Measurements from ENCODE around the gene TBC1D22B. TPM values are rescaled to one million over a fixed set of nuclear protein-coding genes. Genes with fewer than 3 reads are reported as not detected.
"Not testable (repeated sequence)": the region's sequence is repeated elsewhere in the genome, so short reads cannot be mapped to it uniquely, and the experiment has no call there.

TBC1D22B gene
- total RNA-seq, 2 donors from 2014 or later, result 11.2 to 11.9 TPM

DNA sequence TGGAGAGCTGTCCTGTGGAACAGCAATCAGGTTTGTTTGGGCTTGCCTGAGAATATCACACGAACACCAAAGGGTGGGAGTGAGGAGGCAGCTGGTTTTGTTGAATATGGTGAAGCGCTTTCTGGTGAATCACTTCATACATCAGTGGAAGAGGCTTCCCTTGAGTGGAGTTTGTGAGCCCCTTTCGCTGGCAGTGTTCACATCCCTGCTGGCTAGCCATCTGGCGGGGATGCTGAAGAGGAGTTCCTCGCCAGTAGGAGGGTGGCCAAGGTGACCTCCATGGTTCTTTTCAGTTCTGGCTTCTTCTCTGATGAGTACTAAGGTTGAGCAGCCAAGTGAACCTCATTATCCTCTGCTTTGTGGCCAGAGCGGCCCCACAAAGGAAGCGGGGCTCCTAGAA is 58.5 kb downstream of the TBC1D22B start:
- H3K27me3 Mint-ChIP-seq, result no peaks in the 10 kb centered on the region
- no peak overlapping the region for H3K4me3 Mint-ChIP-seq
- H3K36me3 Mint-ChIP-seq (ENCODE audit: low read depth), result peaks cover 6% of the 10 kb centered on the region
- no peak overlapping the region for H3K27ac Mint-ChIP-seq
- no peaks in the 10 kb centered on the region for H3K9me3 ChIP-seq (ENCODE audit: control insufficient read depth, low read length, poor library complexity, severe bottlenecking)
- ATAC-seq (no peak), DNase-seq (no peak)
- H3K4me1 Mint-ChIP-seq, result peaks cover 7% of the 10 kb centered on the region

DNA sequence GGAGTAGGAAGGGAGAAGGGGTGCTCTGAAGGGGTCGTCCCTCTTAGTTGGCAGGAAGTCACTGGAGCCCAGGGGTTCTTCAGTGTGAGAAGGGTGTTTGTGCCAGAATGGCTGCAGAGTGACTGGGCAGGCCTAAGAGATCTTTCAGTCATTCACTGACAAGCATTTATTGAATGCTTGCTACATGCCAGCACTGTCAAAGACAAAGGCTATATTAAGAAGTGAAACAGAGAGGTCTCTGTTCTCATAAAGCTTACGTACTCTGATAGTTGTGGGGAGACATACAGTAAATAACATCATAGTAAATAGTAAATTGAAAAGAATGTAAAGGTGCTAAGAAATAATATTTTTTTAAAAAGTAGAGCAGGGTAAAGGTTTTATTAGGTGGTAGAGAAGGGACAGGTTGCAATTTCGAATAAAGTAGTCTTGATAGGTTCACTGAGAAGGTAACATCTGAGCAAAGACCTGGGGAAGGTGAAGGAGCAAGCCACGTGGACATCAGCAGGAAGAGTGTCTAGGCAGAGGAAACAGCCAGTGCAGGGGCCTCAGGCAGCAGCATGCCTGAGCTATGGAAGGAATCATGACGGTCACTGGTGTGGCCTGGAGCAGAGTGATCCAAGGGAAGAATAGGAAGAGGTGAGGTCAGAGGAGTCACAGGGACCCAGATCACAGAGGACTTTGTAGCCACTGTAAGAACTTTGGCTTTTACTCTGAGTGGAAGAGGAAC is 59.9 kb downstream of the TBC1D22B start:
- Mint-ChIP-seq H3K27ac (no peak overlapping the region), H3K4me3 (no peak overlapping the region), H3K4me1 (peaks cover 7% of the 10 kb centered on the region), H3K36me3 (ENCODE audit: low read depth) (peaks cover 6% of the 10 kb centered on the region), H3K27me3 (no peaks in the 10 kb centered on the region)
- H3K9me3 ChIP-seq (ENCODE audit: control insufficient read depth, low read length, poor library complexity, severe bottlenecking), result no peaks in the 10 kb centered on the region
- DNase-seq, result no peak
- ATAC-seq, result no peak

DNA sequence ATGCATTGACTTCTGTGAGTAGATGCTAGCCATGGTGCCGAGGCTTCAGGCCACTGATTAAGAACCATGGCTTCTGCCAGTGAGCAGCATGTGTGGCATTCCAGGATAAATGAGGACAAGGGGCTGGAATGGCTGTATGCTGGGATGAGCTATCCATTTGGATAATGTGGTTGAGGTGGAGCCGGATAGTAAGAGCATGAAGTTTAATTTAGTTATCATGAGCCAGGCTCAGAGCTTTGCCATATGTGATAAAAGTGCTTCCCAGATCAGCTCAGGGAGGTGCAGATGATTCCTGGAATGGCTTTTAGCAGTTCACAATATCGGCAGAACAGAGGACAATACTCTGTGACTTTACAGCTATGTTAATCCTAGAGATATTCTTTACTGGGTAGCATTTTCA is 61.6 kb downstream of the TBC1D22B start:
- H3K4me1 Mint-ChIP-seq, result peaks cover 5% of the 10 kb centered on the region

DNA sequence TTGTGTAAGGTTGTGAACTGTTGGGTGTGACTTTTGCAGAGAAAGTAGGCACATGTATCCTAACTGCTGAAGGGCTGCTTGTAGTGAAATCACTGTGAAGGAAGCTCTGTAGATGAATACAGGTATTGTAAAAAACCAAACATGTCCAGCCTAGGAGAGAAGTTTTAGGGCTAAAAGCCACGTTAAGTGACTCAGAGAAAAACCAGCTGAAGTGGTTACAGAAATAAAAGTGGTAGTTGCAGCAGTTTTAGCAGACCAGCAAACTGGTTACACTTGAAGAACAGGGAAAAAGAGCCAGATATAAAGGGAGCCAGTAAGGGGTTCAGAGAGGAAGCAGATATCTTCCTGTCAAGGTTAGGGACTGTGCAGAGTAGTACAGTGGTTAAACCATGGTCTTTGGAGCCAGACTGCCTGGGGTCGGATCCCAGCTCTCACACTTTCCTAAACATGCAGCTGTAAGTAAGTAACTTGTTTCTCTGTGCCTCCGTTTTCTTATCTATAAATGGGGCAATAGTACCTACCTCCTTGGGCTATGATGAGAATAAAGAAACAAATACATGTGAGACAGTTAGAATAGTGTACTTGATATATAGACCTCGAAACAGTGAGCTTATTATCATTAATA is 62.4 kb downstream of the TBC1D22B start:
- no peaks in the 10 kb centered on the region for H3K9me3 ChIP-seq (ENCODE audit: control insufficient read depth, low read length, poor library complexity, severe bottlenecking)
- no peak overlapping the region for H3K4me3 Mint-ChIP-seq
- H3K27me3 Mint-ChIP-seq, result no peaks in the 10 kb centered on the region
- ATAC-seq (no peak), DNase-seq (no peak)
- peaks cover 2% of the 10 kb centered on the region for H3K4me1 Mint-ChIP-seq
- no peak overlapping the region for H3K27ac Mint-ChIP-seq
- no peaks in the 10 kb centered on the region for H3K36me3 Mint-ChIP-seq (ENCODE audit: low read depth)

More for the DNA sequence above, 61.6 kb downstream of the TBC1D22B start:
- H3K27me3 Mint-ChIP-seq, result no peaks in the 10 kb centered on the region
- H3K36me3 Mint-ChIP-seq (ENCODE audit: low read depth), result peaks cover 4% of the 10 kb centered on the region
- no peak overlapping the region for H3K27ac Mint-ChIP-seq
- no peak overlapping the region for H3K4me3 Mint-ChIP-seq
- no peaks in the 10 kb centered on the region for H3K9me3 ChIP-seq (ENCODE audit: control insufficient read depth, low read length, poor library complexity, severe bottlenecking)
- DNase-seq (no peak), ATAC-seq (no peak)

DNA sequence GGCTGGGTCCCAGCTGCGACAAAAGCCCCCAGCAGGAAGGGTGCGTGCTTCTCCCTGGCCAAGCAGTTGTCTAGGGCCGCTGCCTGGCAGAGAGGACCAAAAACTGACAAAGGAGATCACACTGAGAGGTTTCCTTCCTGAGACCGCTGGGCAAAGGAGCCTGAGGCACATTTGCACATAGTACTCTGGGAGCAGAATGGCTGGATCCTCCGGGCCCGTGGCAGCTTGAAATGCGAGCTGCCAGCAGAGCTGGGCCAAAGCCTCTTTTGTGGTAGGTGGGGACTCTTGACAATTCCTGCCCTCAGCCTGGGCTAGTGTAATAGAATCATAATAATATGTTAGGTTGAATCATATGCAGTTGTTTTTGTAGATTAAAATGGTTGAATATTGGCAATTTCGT is 63.1 kb downstream of the TBC1D22B start:
- DNase-seq (no peak), ATAC-seq (no peak)
- Mint-ChIP-seq H3K27me3 (no peaks in the 10 kb centered on the region), H3K4me3 (no peak overlapping the region), H3K4me1 (peaks cover 6% of the 10 kb centered on the region), H3K36me3 (ENCODE audit: low read depth) (no peaks in the 10 kb centered on the region), H3K27ac (no peak overlapping the region)
- no peaks in the 10 kb centered on the region for H3K9me3 ChIP-seq (ENCODE audit: control insufficient read depth, low read length, poor library complexity, severe bottlenecking)

DNA sequence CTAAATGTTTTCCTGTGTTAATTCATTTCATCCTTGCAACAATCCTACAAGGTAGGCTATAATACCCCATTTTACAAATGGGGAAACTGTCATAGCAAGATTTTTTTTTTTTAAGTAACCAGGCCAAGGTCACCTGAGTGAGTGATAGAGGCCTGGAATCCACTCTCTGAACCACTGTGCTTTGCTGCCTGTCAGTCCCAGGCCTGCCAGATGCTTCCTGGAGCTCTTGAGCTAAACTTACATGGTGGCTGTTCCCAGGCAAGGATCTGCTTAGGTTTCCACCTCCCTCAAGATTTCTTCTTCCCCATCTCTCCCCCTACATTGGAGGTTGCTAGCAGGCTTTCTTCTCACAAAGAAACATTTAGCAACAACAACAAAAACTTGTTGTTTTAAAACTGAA is 63.5 kb downstream of the TBC1D22B start:
- peaks cover 8% of the 10 kb centered on the region for H3K4me1 Mint-ChIP-seq
- no peaks in the 10 kb centered on the region for H3K9me3 ChIP-seq (ENCODE audit: control insufficient read depth, low read length, poor library complexity, severe bottlenecking)
- peak overlapping the region; percentile 59 for H3K27ac Mint-ChIP-seq
- DNase-seq (no peak), ATAC-seq (no peak)
- no peak overlapping the region for H3K4me3 Mint-ChIP-seq
- no peaks in the 10 kb centered on the region for H3K36me3 Mint-ChIP-seq (ENCODE audit: low read depth)
- H3K27me3 Mint-ChIP-seq, result no peaks in the 10 kb centered on the region

DNA sequence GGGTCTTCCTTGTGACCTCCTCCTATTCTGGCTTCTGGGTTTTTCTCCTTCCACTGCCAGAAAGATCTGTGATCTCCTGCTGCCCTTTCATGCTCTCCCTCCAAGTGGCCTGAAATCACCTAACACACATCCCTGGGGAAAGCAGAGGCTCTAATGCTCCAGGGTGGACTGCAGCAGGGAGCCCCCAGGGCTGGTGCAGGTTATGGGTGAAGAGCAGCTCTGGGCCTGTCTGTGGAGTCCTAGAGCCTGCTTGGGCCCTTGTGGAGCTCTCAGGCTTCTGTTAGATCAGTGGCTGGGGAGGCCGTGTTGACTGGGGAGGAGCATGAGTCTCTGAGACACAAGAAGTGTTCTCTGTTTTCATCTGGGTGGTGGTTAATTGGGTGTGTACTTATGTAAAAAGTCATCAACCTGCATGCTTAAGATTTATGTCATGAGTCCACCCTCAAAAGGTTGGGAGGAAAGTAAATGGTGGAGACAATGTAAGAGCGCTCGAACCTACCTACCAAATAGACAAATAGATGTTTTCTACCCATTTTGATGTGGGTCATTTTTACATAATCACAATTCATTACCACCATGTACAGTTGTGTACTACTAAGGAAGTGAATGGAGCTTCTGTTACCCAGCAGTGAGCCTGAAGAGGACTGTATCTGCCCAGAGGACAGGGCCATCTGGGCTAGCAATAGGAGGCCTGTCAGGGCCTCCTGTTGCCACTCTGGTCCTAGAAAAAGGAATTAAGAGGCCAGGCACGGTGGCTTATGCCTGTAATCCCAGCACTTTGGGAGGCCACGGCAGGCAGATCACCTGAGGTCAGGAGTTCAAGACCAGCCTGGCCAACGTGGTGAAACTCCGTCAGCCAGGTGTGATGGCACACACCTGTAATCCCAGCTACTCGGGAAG is 64.2 kb downstream of the TBC1D22B start:
- no peak for DNase-seq
- ATAC-seq, result no peak
- Mint-ChIP-seq H3K36me3 (ENCODE audit: low read depth) (no peaks in the 10 kb centered on the region), H3K27me3 (no peaks in the 10 kb centered on the region), H3K4me1 (peaks cover 8% of the 10 kb centered on the region), H3K4me3 (no peak overlapping the region), H3K27ac (peak overlapping the region; percentile 59)
- no peaks in the 10 kb centered on the region for H3K9me3 ChIP-seq (ENCODE audit: control insufficient read depth, low read length, poor library complexity, severe bottlenecking)

DNA sequence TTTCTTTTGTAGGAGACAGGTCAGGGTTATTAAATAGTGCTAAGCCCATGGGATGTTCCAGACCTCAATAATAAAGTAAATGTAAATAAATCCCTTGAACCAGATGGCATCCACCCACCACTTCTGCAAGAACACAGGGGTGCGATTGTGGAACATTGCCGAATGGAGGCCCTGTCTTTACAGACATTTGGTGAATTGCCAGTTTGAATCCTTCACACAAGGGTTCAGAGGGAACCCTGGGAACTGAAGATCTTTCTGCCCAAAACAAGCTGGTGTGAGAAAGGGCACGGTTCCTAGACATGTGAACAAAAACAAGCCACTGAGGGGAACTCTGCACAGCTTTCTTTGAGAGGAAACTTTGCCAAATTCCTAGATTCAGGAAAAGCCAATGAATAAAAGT is 66.0 kb downstream of the TBC1D22B start:
- Mint-ChIP-seq H3K36me3 (ENCODE audit: low read depth) (no peaks in the 10 kb centered on the region), H3K4me3 (no peak overlapping the region), H3K27ac (peak overlapping the region; percentile 65), H3K4me1 (peaks cover 10% of the 10 kb centered on the region), H3K27me3 (no peaks in the 10 kb centered on the region)
- no peak for DNase-seq
- no peak for ATAC-seq
- no peaks in the 10 kb centered on the region for H3K9me3 ChIP-seq (ENCODE audit: control insufficient read depth, low read length, poor library complexity, severe bottlenecking)

DNA sequence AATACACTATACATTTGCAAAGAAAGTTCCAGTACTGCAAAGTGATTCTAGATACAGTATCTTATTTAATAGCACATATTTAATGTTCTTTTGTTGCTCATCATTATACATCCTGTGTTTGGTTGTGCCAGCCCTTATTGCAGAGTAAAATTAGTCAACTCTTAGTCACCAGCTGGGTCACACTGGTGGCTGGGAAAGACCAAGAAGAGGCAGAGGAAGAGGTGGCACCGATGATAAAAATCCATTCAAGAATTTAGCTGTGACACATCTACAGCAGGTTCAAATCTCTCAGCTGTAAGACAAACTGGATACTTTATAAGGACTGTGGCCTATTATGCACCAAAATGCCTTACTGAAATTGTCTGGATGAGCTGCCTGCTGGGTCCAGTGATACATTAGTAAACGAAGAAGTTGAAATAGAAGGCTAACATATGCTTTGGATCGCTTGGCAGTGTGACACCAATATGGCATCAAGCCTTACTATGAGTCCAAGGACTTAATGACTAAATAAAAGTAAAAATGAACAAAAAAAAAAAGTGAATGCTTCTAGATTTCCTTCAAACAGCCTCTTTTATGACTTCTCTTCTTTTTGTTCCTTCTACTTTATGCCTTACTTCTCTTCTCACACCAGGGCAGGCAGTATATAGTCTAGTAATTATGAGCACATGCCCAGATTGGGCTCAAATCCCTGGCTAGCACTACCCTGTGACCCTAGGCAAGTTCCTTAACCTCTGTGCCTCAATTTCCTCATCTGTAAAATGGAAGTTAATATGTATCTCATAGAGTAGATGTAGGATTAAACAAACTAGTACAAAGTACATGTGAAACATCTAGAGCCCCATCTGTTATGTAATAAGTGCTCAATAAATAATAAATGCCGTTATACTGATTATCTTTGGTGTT is 66.8 kb downstream of the TBC1D22B start:
- no peaks in the 10 kb centered on the region for H3K9me3 ChIP-seq (ENCODE audit: control insufficient read depth, low read length, poor library complexity, severe bottlenecking)
- H3K27ac Mint-ChIP-seq, result no peak overlapping the region
- peaks cover 2% of the 10 kb centered on the region for H3K36me3 Mint-ChIP-seq (ENCODE audit: low read depth)
- peaks cover 13% of the 10 kb centered on the region for H3K4me1 Mint-ChIP-seq
- ATAC-seq, result no peak
- no peaks in the 10 kb centered on the region for H3K27me3 Mint-ChIP-seq
- no peak for DNase-seq
- no peak overlapping the region for H3K4me3 Mint-ChIP-seq

DNA sequence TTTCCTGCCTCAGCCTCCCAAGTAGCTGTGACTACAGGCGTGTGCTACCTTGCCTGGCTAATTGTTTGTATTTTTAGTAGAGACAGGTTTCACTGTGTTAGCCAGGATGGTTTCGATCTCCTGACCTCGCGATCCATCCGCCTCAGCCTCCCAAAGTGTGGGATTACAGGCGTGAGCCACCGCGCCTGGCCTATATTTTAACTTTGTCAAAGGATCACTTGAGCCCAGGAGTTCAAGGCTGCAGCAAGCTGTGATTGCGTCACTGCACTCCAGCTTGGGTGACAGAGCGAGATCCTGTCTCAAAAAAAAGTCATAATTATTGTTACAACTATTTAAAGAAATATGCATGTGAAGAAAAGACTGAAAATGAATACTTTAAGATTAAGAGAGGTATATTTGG is 72.8 kb downstream of the TBC1D22B start:
- H3K4me3 Mint-ChIP-seq; ATAC-seq; H3K27me3 Mint-ChIP-seq; DNase-seq; H3K9me3 ChIP-seq (ENCODE audit: control insufficient read depth, low read length, poor library complexity, severe bottlenecking); H3K4me1 Mint-ChIP-seq; H3K27ac Mint-ChIP-seq; H3K36me3 Mint-ChIP-seq (ENCODE audit: low read depth): not testable (repeated sequence)

DNA sequence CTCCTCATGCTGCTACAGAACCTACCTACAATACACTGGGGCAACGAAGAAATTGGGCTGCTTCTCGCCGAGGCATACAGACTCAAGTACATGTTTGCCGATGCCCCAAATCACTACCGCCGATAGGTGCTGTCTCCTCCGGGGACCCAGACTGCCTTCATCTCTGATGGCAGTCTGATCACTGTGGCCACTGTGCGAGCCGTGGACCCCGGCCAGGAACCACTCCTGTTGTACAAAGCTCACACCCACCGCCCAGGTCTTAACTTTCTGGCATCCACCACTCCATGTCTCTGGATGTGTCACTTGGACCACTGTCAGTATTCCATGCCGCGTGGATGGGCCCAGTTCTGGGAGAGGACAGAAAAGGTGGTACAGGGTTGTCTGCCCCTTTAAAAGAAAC is 73.5 kb downstream of the TBC1D22B start:
- DNase-seq (no peak), ATAC-seq (no peak)
- peaks cover 2% of the 10 kb centered on the region for H3K36me3 Mint-ChIP-seq (ENCODE audit: low read depth)
- H3K4me1 Mint-ChIP-seq, result peaks cover 5% of the 10 kb centered on the region
- no peak overlapping the region for H3K27ac Mint-ChIP-seq
- no peaks in the 10 kb centered on the region for H3K9me3 ChIP-seq (ENCODE audit: control insufficient read depth, low read length, poor library complexity, severe bottlenecking)
- H3K4me3 Mint-ChIP-seq, result no peak overlapping the region
- no peaks in the 10 kb centered on the region for H3K27me3 Mint-ChIP-seq

DNA sequence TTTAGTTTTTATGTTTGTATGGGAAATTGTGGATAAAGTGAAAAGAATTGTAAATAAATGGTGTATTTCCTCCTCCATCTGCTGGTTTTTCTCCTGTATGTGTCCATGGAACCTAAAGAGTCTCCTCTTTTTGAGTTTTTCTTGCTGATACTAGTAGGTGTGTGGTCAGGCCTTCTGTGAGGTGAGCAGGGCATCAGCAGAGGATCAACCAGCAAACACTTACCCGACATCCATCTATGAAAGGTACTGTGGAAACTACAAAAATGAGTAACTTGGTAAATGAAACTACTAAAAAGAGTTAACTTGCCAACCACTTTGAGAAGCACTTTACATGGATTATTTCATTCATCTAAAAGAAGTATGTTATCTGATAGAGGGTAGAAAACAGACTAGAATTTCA is 75.3 kb downstream of the TBC1D22B start:
- ATAC-seq, result no peak
- peaks cover 3% of the 10 kb centered on the region for H3K4me1 Mint-ChIP-seq
- no peak overlapping the region for H3K27ac Mint-ChIP-seq
- DNase-seq, result no peak
- peaks cover 2% of the 10 kb centered on the region for H3K36me3 Mint-ChIP-seq (ENCODE audit: low read depth)
- no peaks in the 10 kb centered on the region for H3K9me3 ChIP-seq (ENCODE audit: control insufficient read depth, low read length, poor library complexity, severe bottlenecking)
- H3K4me3 Mint-ChIP-seq, result no peak overlapping the region
- no peaks in the 10 kb centered on the region for H3K27me3 Mint-ChIP-seq
